IMR-90 (cell line): ENCODE results near the gene COL7A1. TPM values are rescaled to one million over a fixed set of nuclear protein-coding genes. Genes with fewer than 3 reads are reported as not detected.

ENCODE experiments used
- ATAC-seq: fragments of 200-7000 bp; cut with Tn5 transposase; 2 replicates; pipeline ENCODE4 v1.9.1; 2020; ENCODE audit warnings: low read depth, mild to moderate bottlenecking, moderate library complexity
- BruUV-seq: library from RNA; stranded (reverse); fragments of 400-500 nt; replicated peaks from 2 replicates; lab custom pipeline; 2021; lab: Mats Ljungman, UMichigan
- CTCF ChIA-PET: fragments of 300-600 bp; formaldehyde crosslinking; extraction: SDS; loops from one replicate; lab custom pipeline; 2021; ENCODE audit warnings: antibody characterized with exemption; lab: Yijun Ruan, JAX
- POLR2A ChIA-PET: fragments of 300-600 bp; sonication (Branson Sonifier 250); formaldehyde crosslinking; loops from one replicate; lab custom pipeline; 2022; ENCODE audit warnings: antibody characterized with exemption; ENCODE audit not compliant: unreplicated experiment; lab: Charles Lee
- DNase-seq: peaks from one replicate; pipeline ENCODE4 v3.0.0; 2013
- H2AFZ ChIP-seq: replicated peaks from 2 replicates; pipeline ENCODE3; 2013; ENCODE audit warnings: low read length, mild to moderate bottlenecking; ENCODE audit not compliant: poor library complexity
- H2AK5ac ChIP-seq: 2 replicates; pipeline ENCODE4 v1.6.1; 2013; ENCODE audit warnings: low read depth, low read length, inconsistent platforms
- H2AK9ac ChIP-seq: replicated peaks from 2 replicates; pipeline ENCODE3; 2013; ENCODE audit warnings: mild to moderate bottlenecking, low read depth, low read length, moderate library complexity; ENCODE audit not compliant: poor library complexity
- H2BK120ac ChIP-seq: 2 replicates; pipeline ENCODE4 v1.6.1; 2013; ENCODE audit warnings: low read depth, low read length, inconsistent platforms
- H2BK15ac ChIP-seq: 3 replicates; pipeline ENCODE4 v1.6.1; 2013; ENCODE audit warnings: low read depth, low read length, inconsistent platforms
- H2BK20ac ChIP-seq: 2 replicates; pipeline ENCODE4 v1.6.1; 2013; ENCODE audit warnings: low read depth, mild to moderate bottlenecking, inconsistent platforms, low read length, moderate library complexity
- H2BK5ac ChIP-seq: 2 replicates; pipeline ENCODE4 v1.6.1; 2013; ENCODE audit warnings: mild to moderate bottlenecking, low read depth, low read length, inconsistent platforms; ENCODE audit not compliant: poor library complexity, severe bottlenecking
- H3K14ac ChIP-seq: replicated peaks from 2 replicates; pipeline ENCODE4 v1.6.1; 2013; ENCODE audit warnings: low read depth, low read length, inconsistent platforms
- H3K18ac ChIP-seq: 2 replicates; pipeline ENCODE4 v1.6.1; 2013; ENCODE audit warnings: low read depth, low read length, control low read depth
- H3K23ac ChIP-seq: 2 replicates; pipeline ENCODE4 v1.6.1; 2013; ENCODE audit warnings: low read depth, low read length, inconsistent platforms
- H3K27ac ChIP-seq: 2 replicates; pipeline ENCODE4 v1.5.1; 2013; ENCODE audit warnings: mild to moderate bottlenecking, control low read depth, low read length; ENCODE audit not compliant: insufficient read depth
- H3K27me3 ChIP-seq: 2 replicates; pipeline ENCODE4 v1.6.1; 2013; ENCODE audit warnings: low read length; ENCODE audit not compliant: control insufficient read depth, insufficient read depth
- H3K36me3 ChIP-seq: 2 replicates; pipeline ENCODE4 v1.6.1; 2013; ENCODE audit warnings: low read length, mixed read lengths; ENCODE audit not compliant: control insufficient read depth, insufficient read depth
- H3K4ac ChIP-seq: 2 replicates; pipeline ENCODE4 v1.6.1; 2013; ENCODE audit warnings: low read depth, low read length, inconsistent platforms
- H3K4me1 ChIP-seq: 2 replicates; pipeline ENCODE4 v1.6.1; 2013; ENCODE audit warnings: low read length, mixed read lengths; ENCODE audit not compliant: control insufficient read depth, insufficient read depth
- H3K4me2 ChIP-seq: 2 replicates; pipeline ENCODE4 v1.6.1; 2013; ENCODE audit warnings: low read depth, mild to moderate bottlenecking, control low read depth, low read length, moderate library complexity
- H3K4me3 ChIP-seq: 2 replicates; pipeline ENCODE4 v1.5.1; 2013; ENCODE audit warnings: low read depth, mild to moderate bottlenecking, control low read depth, low read length, moderate library complexity; ENCODE audit not compliant: insufficient read depth
- H3K56ac ChIP-seq: 2 replicates; pipeline ENCODE4 v1.6.1; 2013; ENCODE audit warnings: low read length, inconsistent platforms; ENCODE audit not compliant: insufficient read depth; ENCODE audit errors: extremely low read depth
- H3K79me1 ChIP-seq, 2 experiments: 2 replicates each; pipeline ENCODE4 v1.6.1; 2013; ENCODE audit warnings: low read length in 2 of 2, inconsistent platforms in 1 of 2, low read depth in 1 of 2
- H3K9ac ChIP-seq: 2 replicates; pipeline ENCODE4 v1.6.1; 2013; ENCODE audit warnings: low read depth, low read length, control low read depth
- H3K9me1 ChIP-seq: 2 replicates; pipeline ENCODE4 v1.6.1; 2013; ENCODE audit warnings: low read length, inconsistent platforms; ENCODE audit not compliant: insufficient read depth
- H3K9me3 ChIP-seq: 2 replicates; pipeline ENCODE4 v1.6.1; 2013; ENCODE audit warnings: low read length; ENCODE audit not compliant: control insufficient read depth, insufficient read depth
- H4K20me1 ChIP-seq: 2 replicates; pipeline ENCODE4 v1.6.1; 2013; ENCODE audit warnings: low read length, inconsistent platforms; ENCODE audit not compliant: insufficient read depth
- H4K5ac ChIP-seq: 2 replicates; pipeline ENCODE4 v1.6.1; 2013; ENCODE audit warnings: mild to moderate bottlenecking, low read depth, low read length, control low read depth
- H4K8ac ChIP-seq, 2 experiments: 2 replicates each; pipeline ENCODE4 v1.6.1; 2013; ENCODE audit warnings: low read depth in 2 of 2, low read length in 2 of 2, control low read depth in 1 of 2, inconsistent platforms in 1 of 2
- H4K91ac ChIP-seq: 2 replicates; pipeline ENCODE4 v1.6.1; 2013; ENCODE audit warnings: low read depth, low read length, inconsistent platforms; ENCODE audit not compliant: insufficient read depth
- BHLHE40 ChIP-seq: fragments of 150-350 bp; IDR thresholded peaks from 2 replicates; pipeline ENCODE4 v1.6.1; 2016; ENCODE audit warnings: mild to moderate bottlenecking, low read depth, low read length
- CEBPB ChIP-seq: IDR thresholded peaks from 2 replicates; pipeline ENCODE4 v1.6.1; 2012; ENCODE audit warnings: low read depth, low read length, improper control_type of control experiment
- CHD1 ChIP-seq: IDR thresholded peaks from 2 replicates; pipeline ENCODE4 v1.6.1; 2012; ENCODE audit warnings: low read depth, low read length, improper control_type of control experiment
- CTCF ChIP-seq: conservative IDR thresholded peaks from 2 replicates; pipeline ENCODE4 v1.5.1; 2012; ENCODE audit warnings: mild to moderate bottlenecking, low read depth, low read length, improper control_type of control experiment
- ELK1 ChIP-seq: fragments of 150-350 bp; IDR thresholded peaks from 2 replicates; pipeline ENCODE4 v1.6.1; 2016; ENCODE audit warnings: low read depth, mild to moderate bottlenecking, low read length, moderate library complexity, borderline replicate concordance
- FOS ChIP-seq: fragments of 150-350 bp; IDR thresholded peaks from 2 replicates; pipeline ENCODE4 v1.6.1; 2016; ENCODE audit warnings: low read depth, low read length
- MAFK ChIP-seq: IDR thresholded peaks from 2 replicates; pipeline ENCODE4 v1.6.1; 2012; ENCODE audit warnings: low read depth, low read length, improper control_type of control experiment
- MAZ ChIP-seq: IDR thresholded peaks from 2 replicates; pipeline ENCODE4 v1.6.1; 2012; ENCODE audit warnings: low read depth, mild to moderate bottlenecking, low read length, improper control_type of control experiment, moderate library complexity, borderline replicate concordance
- MXI1 ChIP-seq: IDR thresholded peaks from 2 replicates; pipeline ENCODE4 v1.6.1; 2012; ENCODE audit warnings: low read depth, mild to moderate bottlenecking, low read length, moderate library complexity, borderline replicate concordance
- NFE2L2 ChIP-seq: fragments of 150-350 bp; IDR thresholded peaks from 2 replicates; pipeline ENCODE4 v1.6.1; 2016; ENCODE audit warnings: low read depth, mild to moderate bottlenecking, low read length
- POLR2A ChIP-seq: IDR thresholded peaks from 2 replicates; pipeline ENCODE4 v1.6.1; 2012; ENCODE audit warnings: mild to moderate bottlenecking, low read depth, low read length
- RAD21 ChIP-seq: IDR thresholded peaks from 2 replicates; pipeline ENCODE4 v1.6.1; 2012; ENCODE audit warnings: low read length, improper control_type of control experiment
- RCOR1 ChIP-seq: IDR thresholded peaks from 2 replicates; pipeline ENCODE4 v1.6.1; 2012; ENCODE audit warnings: mild to moderate bottlenecking, low read length, improper control_type of control experiment; ENCODE audit not compliant: insufficient replicate concordance
- RFX5 ChIP-seq: IDR thresholded peaks from 2 replicates; pipeline ENCODE4 v1.8.0; 2012; ENCODE audit warnings: low read depth, mild to moderate bottlenecking, low read length, moderate library complexity
- SMC3 ChIP-seq: fragments of 150-350 bp; IDR thresholded peaks from 2 replicates; pipeline ENCODE4 v1.6.1; 2016; ENCODE audit warnings: low read depth, mild to moderate bottlenecking, antibody characterized with exemption, low read length, moderate library complexity
- WGBS, 2 experiments: methylation state at CpG; one replicate each; pipeline versions ENCODE4 v1.1.5 to v1.1.7; 2013; ENCODE audit warnings: missing lambda C conversion rate in 2 of 2; ENCODE audit not compliant: insufficient read length in 1 of 2; ENCODE audit errors: extremely low coverage in 2 of 2; 5-methylcytosine and 5-hydroxymethylcytosine counted together
- dilution Hi-C: fragments of 300-500 bp; cut with HindIII; formaldehyde crosslinking; loops from one replicate; pipeline ENCODE4 v1.14.3; 2018; ENCODE audit warnings: low sequenced_read_pairs; ENCODE audit not compliant: unreplicated experiment
- in situ Hi-C: fragments of 300-500 bp; cut with MboI; formaldehyde crosslinking; loops from 3 replicates; pipeline ENCODE4 v1.14.3; 2019; ENCODE audit warnings: low sequenced_read_pairs, inconsistent platforms, mixed read lengths
- intact Hi-C: fragments of 100-400 bp; cut with micrococcal nuclease; formaldehyde crosslinking; loops from 2 replicates; pipeline ENCODE4 v1.10.0; 2022
- polyA plus RNA-seq, 3 experiments: library from polyadenylated mRNA; depleted of rRNA; stranded (reverse); fragments of >200 nt; gene quantifications; 2 replicates each; pipeline ENCODE4 v1.2.3, GENCODE V29; 2012; ENCODE audit warnings: low replicate concordance in 1 of 3
- total RNA-seq: library from RNA; depleted of rRNA; stranded (reverse); fragments of >200 nt; gene quantifications from 2 replicates; pipeline ENCODE4 v1.2.3, GENCODE V29; 2012

Gene COL7A1
- total and polyA plus RNA-seq, 2 of the 4 experiments (the other 2 are of a cell fraction) = 4.1 to 20.3 TPM

- peaks cover 5% of the 10 kb centered on the region; the same call in 1 of the 2 replicates for H3K9me1 ChIP-seq
- no peak overlapping the region for H2BK5ac ChIP-seq
- ATAC-seq (no peak), DNase-seq (no peak)
- no peak overlapping the region for H4K91ac ChIP-seq
- no peak overlapping the region for H3K9ac ChIP-seq
- no peak overlapping the region for H3K27ac ChIP-seq
- ChIA-PET POLR2A (no interaction called here), CTCF (no interaction called here)
- in situ Hi-C loops = no loop called here
- peaks cover 54% of the 10 kb centered on the region for H3K36me3 ChIP-seq
- H2AK5ac ChIP-seq = no peak overlapping the region
- H2AFZ ChIP-seq = no peak overlapping the region
- H2BK20ac ChIP-seq = no peak overlapping the region
- no peaks in the 10 kb centered on the region for H3K4me1 ChIP-seq
- intact Hi-C loops = no loop called here
- H4K20me1 ChIP-seq = no peaks in the 10 kb centered on the region; the same call in 1 of the 2 replicates
- dilution Hi-C loops = no loop called here
- H3K9me3 ChIP-seq = no peaks in the 10 kb centered on the region
- H3K56ac ChIP-seq = no peak overlapping the region
- no TSS peak for BruUV-seq
- H3K4ac ChIP-seq = no peak overlapping the region
- H3K4me2 ChIP-seq = no peak overlapping the region
- no peak overlapping the region for H3K4me3 ChIP-seq
- TF ChIP-seq MXI1 = no peak
- TF ChIP-seq CEBPB = no peak
- no peak for TF ChIP-seq NFE2L2
- TF ChIP-seq MAZ = no peak
- TF ChIP-seq RAD21 = no peak
- TF ChIP-seq ELK1 = no peak
- no peak for TF ChIP-seq BHLHE40
- no peak for TF ChIP-seq MAFK
- no peak for TF ChIP-seq CTCF
- TF ChIP-seq CHD1 = no peak
- TF ChIP-seq SMC3 = no peak
- TF ChIP-seq RCOR1 = no peak
- TF ChIP-seq FOS = no peak
- TF ChIP-seq RFX5 = no peak
- no peak for TF ChIP-seq POLR2A
- H2AK9ac ChIP-seq = no peak overlapping the region
- H3K14ac ChIP-seq = no peak overlapping the region
- 98% methylated on average over 8 of the region's 12 CpGs; no CpG with 5 or more reads in 1 of the 2 experiments for WGBS, 2 experiments
- H3K27me3 ChIP-seq = no peaks in the 10 kb centered on the region
- H4K5ac ChIP-seq = no peak overlapping the region
- H3K79me1 ChIP-seq = no peaks in the 10 kb centered on the region; a peak in 1 of 4 replicates
- no peak overlapping the region for H2BK120ac ChIP-seq
- no peak overlapping the region for H2BK15ac ChIP-seq
- no peak overlapping the region for H4K8ac ChIP-seq
- H3K23ac ChIP-seq = no peak overlapping the region
- no peak overlapping the region for H3K18ac ChIP-seq
Observed at GRCh38 chr3:48538451-48538850, 56.7 kb downstream of the COL7A1 start.
